BJ (cell line): Measurements from ENCODE around the gene GRAMD2A. TPM values are rescaled to one million over a fixed set of nuclear protein-coding genes. Genes with fewer than 3 reads are reported as not detected.
A peak's percentile ranks its signal among the peaks of the same experiment; 100 is the strongest.

Source experiments
- CTCF ChIA-PET: fragments of 350-600 bp; formaldehyde crosslinking; extraction: SDS; loops from one replicate; lab custom pipeline; 2021; ENCODE audit warnings: antibody characterized with exemption, inconsistent platforms; lab: Yijun Ruan, JAX
- POLR2A ChIA-PET: fragments of 300-600 bp; sonication (Branson Sonifier 250); formaldehyde crosslinking; extraction: SDS; loops from one replicate; lab custom pipeline; 2021; ENCODE audit warnings: antibody characterized with exemption; lab: Charles Lee
- DNase-seq: peaks from one replicate; pipeline ENCODE4 v3.0.0-alpha.2; 2011; ENCODE audit warnings: low read depth
- H3K27me3 ChIP-seq: 2 replicates; pipeline ENCODE4 v1.6.0; 2011; ENCODE audit warnings: low read length; ENCODE audit not compliant: control insufficient read depth, insufficient read depth
- H3K36me3 ChIP-seq: 2 replicates; pipeline ENCODE4 v1.5.1; 2011; ENCODE audit warnings: low read length; ENCODE audit not compliant: control insufficient read depth, insufficient read depth
- H3K4me3 ChIP-seq: 2 replicates; pipeline ENCODE4 v1.5.1; 2011; ENCODE audit warnings: low read depth, mild to moderate bottlenecking, control low read depth, low read length
- CTCF ChIP-seq: IDR thresholded peaks from 2 replicates; pipeline ENCODE4 v1.5.1; 2011; ENCODE audit warnings: low read depth, mild to moderate bottlenecking, control low read depth, inconsistent platforms, low read length, moderate library complexity; ENCODE audit not compliant: insufficient read depth
- polyA plus RNA-seq: library from polyadenylated mRNA; depleted of rRNA; stranded (reverse); fragments of >200 nt; gene quantifications from 2 replicates; pipeline ENCODE4 v1.2.3, GENCODE V29; 2011

GRAMD2A gene
- polyA plus RNA-seq, 1 experiment = 0.21 TPM

DNA sequence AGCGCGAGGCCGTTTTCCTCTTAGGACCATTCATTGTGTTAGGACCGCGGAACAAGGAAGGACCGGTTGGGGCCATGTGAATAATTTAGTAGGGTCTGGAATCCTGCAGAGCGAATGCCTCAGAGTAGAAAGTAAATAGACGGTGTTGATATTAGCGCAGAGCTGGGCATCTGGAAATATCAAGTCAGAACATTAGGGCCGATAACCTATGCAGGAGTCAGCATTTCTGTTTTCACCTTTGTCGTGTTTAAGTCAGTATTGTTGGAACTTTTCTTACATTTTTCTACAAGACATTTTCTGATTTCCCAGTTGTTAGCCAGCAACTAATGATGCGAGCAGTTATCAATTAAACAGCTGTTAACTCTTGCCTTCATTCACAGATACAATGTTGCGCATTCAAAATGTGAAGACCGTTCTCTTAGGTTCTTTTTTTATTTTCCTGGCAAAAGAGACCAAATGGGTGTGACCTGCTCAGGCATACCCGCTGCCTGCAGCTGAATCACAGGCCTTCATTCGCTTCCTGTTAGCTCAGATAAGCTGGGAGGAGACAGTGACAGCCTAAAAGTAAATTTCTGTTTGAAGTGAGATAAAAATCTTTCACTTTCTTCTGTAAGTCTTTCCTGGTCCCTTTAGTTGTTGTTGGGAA lies 34.4 kb upstream of the GRAMD2A start:
- no peak for DNase-seq
- 0 out of 2 replicates have a peak, but pooled peaks cover 2% of the 10 kb centered on the region for H3K36me3 ChIP-seq
- H3K4me3 ChIP-seq = peak overlapping the region; percentile 98
- no peak for TF ChIP-seq CTCF
- H3K27me3 ChIP-seq = no peaks in the 10 kb centered on the region
- ChIA-PET POLR2A (no interaction called here), CTCF (interaction anchor here (1.1 to 1.4 kb wide), 2 partner anchors 8 to 32 kb away, joined by 3 read pairs; no protein-coding TSS in a partner anchor)

- ChIA-PET POLR2A (interaction anchor here (0.6 kb wide), 1 partner anchor 9 kb away, joined by 14 read pairs; no protein-coding TSS in a partner anchor), CTCF (interaction anchor here (1.1 to 1.9 kb wide), 4 partner anchors 31 to 82 kb away, joined by 3 to 7 read pairs (median 5); no protein-coding TSS in a partner anchor)
- Histone ChIP-seq H3K36me3 (0 out of 2 replicates have a peak, but pooled peaks cover 2% of the 10 kb centered on the region), H3K27me3 (no peaks in the 10 kb centered on the region), H3K4me3 (peak within 1 kb of the TSS; percentile 98)
- DNase-seq = peak; percentile 81
- TF ChIP-seq CTCF = no peak
Measured at GRCh38 chr15:72231066-72231832, 33.7 kb upstream of the GRAMD2A start, which contains the start of gene PKM. Gene PKM (minus strand): TSS chr15:72231190. CDS start chr15:72219097, 12,093 bp downstream.

- H3K36me3 ChIP-seq = 0 out of 2 replicates have a peak, but pooled peaks cover 2% of the 10 kb centered on the region
- no peak for TF ChIP-seq CTCF
- peak; percentile 52 for DNase-seq
- H3K27me3 ChIP-seq = no peaks in the 10 kb centered on the region
- POLR2A ChIA-PET = interaction anchor here (0.6 kb wide), 1 partner anchor 1397 kb away, joined by 3 read pairs; no protein-coding TSS in a partner anchor
- CTCF ChIA-PET = interaction anchor here (0.5 to 1.9 kb wide), 5 partner anchors 27 to 83 kb away, joined by 3 to 7 read pairs (median 3); no protein-coding TSS in a partner anchor
- H3K4me3 ChIP-seq = peak overlapping the region; percentile 98
Measured at GRCh38 chr15:72230197-72231065, 32.8 kb upstream of the GRAMD2A start.

GRCh38 chr15:72229947-72230196 lies 32.3 kb upstream of the GRAMD2A start:
- ChIA-PET CTCF (interaction anchor here (0.9 to 1.9 kb wide), 4 partner anchors 28 to 83 kb away, joined by 3 to 7 read pairs (median 5); no protein-coding TSS in a partner anchor), POLR2A (interaction anchor here (0.6 kb wide), 1 partner anchor 1397 kb away, joined by 3 read pairs; no protein-coding TSS in a partner anchor)
- Histone ChIP-seq H3K4me3 (peak overlapping the region; percentile 98), H3K36me3 (0 out of 2 replicates have a peak, but pooled peaks cover 2% of the 10 kb centered on the region), H3K27me3 (no peaks in the 10 kb centered on the region)
- DNase-seq = no peak
- no peak for TF ChIP-seq CTCF
